GM12878 (cell line): ENCODE results near the gene CAMK2A. TPM values are rescaled to one million over a fixed set of nuclear protein-coding genes. Genes with fewer than 3 reads are reported as not detected.

Source experiments
- ATAC-seq: fragments of 200-7000 bp; cut with Tn5 transposase; 3 replicates; pipeline ENCODE4 v1.9.1; 2020; ENCODE audit warnings: mild to moderate bottlenecking, moderate library complexity
- BruUV-seq: library from RNA; stranded (reverse); fragments of 400-500 nt; replicated peaks from 2 replicates; lab custom pipeline; 2021; lab: Mats Ljungman, UMichigan
- CTCF ChIA-PET: fragments of 300-600 bp; sonication (Branson Sonifier 250); formaldehyde crosslinking; extraction: SDS; loops from one replicate; lab custom pipeline; 2021; ENCODE audit warnings: inconsistent platforms; lab: Yijun Ruan, JAX
- POLR2A ChIA-PET: fragments of 350-600 bp; formaldehyde crosslinking; extraction: SDS; loops from one replicate; lab custom pipeline; 2021; ENCODE audit warnings: inconsistent platforms; lab: Charles Lee
- RAD21 ChIA-PET: fragments of 300-600 bp; sonication (Branson Sonifier 250); formaldehyde crosslinking; loops from one replicate; lab custom pipeline; 2023; ENCODE audit warnings: antibody characterized with exemption; ENCODE audit not compliant: unreplicated experiment; lab: Charles Lee
- SMC1A ChIA-PET: fragments of 300-600 bp; sonication (Branson Sonifier 250); formaldehyde crosslinking; loops from one replicate; lab custom pipeline; 2023; ENCODE audit not compliant: unreplicated experiment, uncharacterized antibody; lab: Charles Lee
- DNase-seq: peaks from one replicate; pipeline ENCODE4 v3.0.0-alpha.2; 2011; ENCODE audit warnings: low read depth, low spot score
- FAIRE-seq: peaks from 3 replicates; lab custom pipeline; 2011; peaks lifted over from hg19 to GRCh38; lab: Jason Lieb, UNC
- H2AFZ ChIP-seq: 2 replicates; pipeline ENCODE4 v1.6.0; 2011; ENCODE audit warnings: low read depth, low read length, control low read depth; ENCODE audit not compliant: control insufficient read depth
- H3K27ac ChIP-seq: 2 replicates; pipeline ENCODE4 v1.5.1; 2011; ENCODE audit warnings: control low read depth; ENCODE audit not compliant: control insufficient read depth, insufficient read depth
- H3K27me3 ChIP-seq, 2 experiments: replicated peaks in 1 of 2; 2 replicates each; pipeline versions ENCODE4 v1.6.0 to v1.6.1; 2011; ENCODE audit warnings: low read length in 1 of 2; ENCODE audit not compliant: control insufficient read depth in 2 of 2, insufficient read depth in 2 of 2
- H3K36me3 ChIP-seq, 2 experiments: 2 replicates each; pipeline ENCODE4 v1.5.1; 2011; ENCODE audit warnings: low read length in 1 of 2; ENCODE audit not compliant: control insufficient read depth in 2 of 2, insufficient read depth in 2 of 2
- H3K4me1 ChIP-seq: 2 replicates; pipeline ENCODE4 v1.6.1; 2011; ENCODE audit warnings: mild to moderate bottlenecking, low read length, moderate library complexity, mixed read lengths; ENCODE audit not compliant: control insufficient read depth, insufficient read depth
- H3K4me2 ChIP-seq: 2 replicates; pipeline ENCODE4 v1.6.0; 2011; ENCODE audit warnings: control low read depth; ENCODE audit not compliant: control insufficient read depth, insufficient read depth
- H3K4me3 ChIP-seq: fragments of 200-600 bp; sonication (generic); 2 replicates; pipeline ENCODE4 v1.5.1; 2016
- H3K79me2 ChIP-seq: 2 replicates; pipeline ENCODE4 v1.6.0; 2011; ENCODE audit warnings: low read length; ENCODE audit not compliant: control insufficient read depth, insufficient read depth
- H3K9ac ChIP-seq: 2 replicates; pipeline ENCODE4 v1.8.0; 2011; ENCODE audit warnings: low read length, control low read depth, mixed read lengths; ENCODE audit not compliant: control insufficient read depth, insufficient read depth
- H3K9me3 ChIP-seq: replicated peaks from 3 replicates; pipeline ENCODE4 v1.5.1; 2011; ENCODE audit warnings: mild to moderate bottlenecking, low read length; ENCODE audit not compliant: control insufficient read depth, insufficient read depth
- H4K20me1 ChIP-seq: 2 replicates; pipeline ENCODE4 v1.6.0; 2011; ENCODE audit not compliant: control insufficient read depth, insufficient read depth
- EGR1 ChIP-seq, 2 experiments: IDR thresholded peaks; 1 replicate in 1 of 2; 2 replicates in 1 of 2; pipeline ENCODE4 v1.6.1; 2011 to 2012; ENCODE audit warnings: low read depth in 2 of 2, low read length in 2 of 2, borderline replicate concordance in 1 of 2, mild to moderate bottlenecking in 1 of 2, moderate library complexity in 1 of 2
- FOS ChIP-seq: IDR thresholded peaks from 3 replicates; pipeline ENCODE4 v1.6.1; 2011; ENCODE audit warnings: borderline replicate concordance; ENCODE audit not compliant: insufficient read length; ENCODE audit errors: extremely low read depth
- POLR2AphosphoS5 ChIP-seq: IDR thresholded peaks from 2 replicates; pipeline ENCODE4 v1.6.1; 2011; ENCODE audit warnings: mild to moderate bottlenecking, low read length, inconsistent platforms
- SIX5 ChIP-seq: IDR thresholded peaks from 2 replicates; pipeline ENCODE4 v1.6.1; 2011; ENCODE audit warnings: mild to moderate bottlenecking, low read depth, low read length, moderate library complexity; ENCODE audit not compliant: severe bottlenecking
- ZNF384 ChIP-seq: IDR thresholded peaks from 2 replicates; pipeline ENCODE4 v1.6.1; 2012; ENCODE audit warnings: low read depth, mild to moderate bottlenecking, low read length, improper control_type of control experiment, borderline replicate concordance
- WGBS: methylation state at CpG from one replicate; pipeline ENCODE4 v1.1.6; 2016; ENCODE audit warnings: low lambda C conversion rate; ENCODE audit not compliant: insufficient replicate concordance, insufficient coverage; ENCODE audit errors: missing lambda C conversion rate; 5-methylcytosine and 5-hydroxymethylcytosine counted together
- in situ Hi-C: fragments of 300-500 bp; cut with MboI; formaldehyde crosslinking; loops from 9 replicates; pipeline ENCODE4 v1.14.3; 2018; ENCODE audit warnings: mixed read lengths
- intact Hi-C: fragments of 100-400 bp; cut with micrococcal nuclease; formaldehyde crosslinking; loops from one replicate; pipeline ENCODE4 v1.14.2; 2022; ENCODE audit not compliant: unreplicated experiment
- polyA plus RNA-seq, 11 experiments: library from polyadenylated mRNA; depleted of rRNA in 4 of 11; unstranded in 6 of 11; stranded (reverse) in 5 of 11; fragments of >200 nt; fragmentation: Nextera tagmentation in 4 of 11; fragmentation: Illumina TruSeq in 1 of 11; extraction: Ambion mirVana in 4 of 11; extraction: Trizol in 1 of 11; gene quantifications; 1 replicate in 1 of 11; 2 replicates in 10 of 11; pipeline versions ENCODE4 v1.2.1 to v1.2.3, GENCODE V29; 2011 to 2016; ENCODE audit warnings: inconsistent platforms in 2 of 11, missing spikeins in 2 of 11, low read depth in 1 of 11
- total RNA-seq, 4 experiments: library from RNA; depleted of rRNA in 3 of 4; stranded (reverse); fragments of >200 nt in 3 of 4; fragmentation: Illumina TruSeq in 1 of 4; extraction: Trizol in 1 of 4; gene quantifications; 2 replicates each; pipeline versions ENCODE4 v1.2.1 to v1.2.3, GENCODE V29; 2013 to 2021
- TF ChIP-seq, protein P1 (sequence below): IDR thresholded peaks from 2 replicates; pipeline ENCODE4 v1.6.1; 2011; ENCODE audit warnings: low read depth, low read length, improper control_type of control experiment, borderline replicate concordance
- TF ChIP-seq, protein P2 (sequence below): IDR thresholded peaks from 2 replicates; pipeline ENCODE4 v1.6.1; 2011; ENCODE audit warnings: borderline replicate concordance, low read depth, mild to moderate bottlenecking, moderate library complexity, mixed read lengths, low read length; ENCODE audit not compliant: insufficient read depth; ENCODE audit errors: extremely low read length

Gene CAMK2A
- total and polyA plus RNA-seq, 10 of the 15 experiments (the other 5 are each of a cell fraction or from before 2014, with no cell fraction given), result 0.11 TPM; not detected in 9

DNA sequence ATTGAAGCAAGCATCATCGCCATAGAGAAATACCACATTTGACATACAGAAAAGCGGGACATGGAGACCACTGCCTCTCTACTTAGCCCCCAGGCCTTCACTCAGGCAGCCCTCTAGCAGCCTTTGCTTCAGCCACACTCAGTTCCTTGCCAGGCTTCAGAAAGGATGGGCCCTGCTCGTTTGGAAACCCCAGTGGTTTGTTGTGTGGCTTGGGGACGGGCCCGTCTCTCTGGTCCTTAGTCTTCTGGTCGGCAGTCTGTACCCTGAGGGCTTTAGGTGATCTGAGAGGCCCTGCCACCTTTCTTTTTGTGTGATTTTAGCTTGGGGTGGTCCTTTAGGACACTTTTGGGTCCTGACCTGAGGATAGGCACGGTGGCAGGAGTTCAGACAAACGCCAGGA lies 34.2 kb upstream of the CAMK2A start (continued):
- no peak for TF ChIP-seq FOS
- TF ChIP-seq, protein P1, sequence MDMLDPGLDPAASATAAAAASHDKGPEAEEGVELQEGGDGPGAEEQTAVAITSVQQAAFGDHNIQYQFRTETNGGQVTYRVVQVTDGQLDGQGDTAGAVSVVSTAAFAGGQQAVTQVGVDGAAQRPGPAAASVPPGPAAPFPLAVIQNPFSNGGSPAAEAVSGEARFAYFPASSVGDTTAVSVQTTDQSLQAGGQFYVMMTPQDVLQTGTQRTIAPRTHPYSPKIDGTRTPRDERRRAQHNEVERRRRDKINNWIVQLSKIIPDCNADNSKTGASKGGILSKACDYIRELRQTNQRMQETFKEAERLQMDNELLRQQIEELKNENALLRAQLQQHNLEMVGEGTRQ, result no peak

DNA sequence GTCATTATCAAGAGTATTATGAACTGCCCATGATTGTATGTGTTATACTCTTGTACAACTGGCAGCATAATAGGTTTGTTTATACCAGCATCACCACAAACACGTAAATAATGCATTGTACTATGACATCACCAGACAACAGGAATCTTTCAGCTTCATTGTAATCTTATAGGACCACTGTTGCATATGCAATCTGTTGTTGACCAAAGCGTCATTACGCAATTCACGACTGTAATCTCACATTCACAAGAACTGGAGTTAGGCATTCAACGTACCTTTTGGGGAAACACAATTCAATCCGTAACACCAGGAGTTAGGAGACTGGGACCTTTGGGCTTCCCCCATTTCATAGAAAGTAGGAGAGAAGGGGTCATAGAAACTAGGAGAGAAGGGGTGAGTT lies 33.5 kb upstream of the CAMK2A start:
- Histone ChIP-seq H3K9ac (no peak overlapping the region), H3K27me3 (no peaks in the 10 kb centered on the region; a peak in 1 of 4 replicates), H3K27ac (no peak overlapping the region), H2AFZ (no peak overlapping the region), H3K4me1 (no peaks in the 10 kb centered on the region), H4K20me1 (no peaks in the 10 kb centered on the region), H3K4me3 (no peak overlapping the region), H3K36me3 (no peaks in the 10 kb centered on the region), H3K9me3 (no peaks in the 10 kb centered on the region), H3K79me2 (no peaks in the 10 kb centered on the region), H3K4me2 (no peak overlapping the region)
- FAIRE-seq, result no peak
- ChIA-PET RAD21 (no interaction called here), CTCF (no interaction called here), POLR2A (interaction anchor here (0.5 kb wide), 1 partner anchor 358 kb away, joined by 3 read pairs; no protein-coding TSS in a partner anchor), SMC1A (no interaction called here)
- no peak for TF ChIP-seq SIX5
- TF ChIP-seq, protein P1, result no peak
- TF ChIP-seq ZNF384, result no peak
- TF ChIP-seq, protein P2, sequence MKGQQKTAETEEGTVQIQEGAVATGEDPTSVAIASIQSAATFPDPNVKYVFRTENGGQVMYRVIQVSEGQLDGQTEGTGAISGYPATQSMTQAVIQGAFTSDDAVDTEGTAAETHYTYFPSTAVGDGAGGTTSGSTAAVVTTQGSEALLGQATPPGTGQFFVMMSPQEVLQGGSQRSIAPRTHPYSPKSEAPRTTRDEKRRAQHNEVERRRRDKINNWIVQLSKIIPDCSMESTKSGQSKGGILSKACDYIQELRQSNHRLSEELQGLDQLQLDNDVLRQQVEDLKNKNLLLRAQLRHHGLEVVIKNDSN, result no peak
- TF ChIP-seq EGR1 (IDR thresholded peaks at IDR 0.05; ENCODE audit: borderline replicate concordance in 1 of 2, low read depth in 2 of 2, low read length in 2 of 2), result no peak
- no peak for TF ChIP-seq POLR2AphosphoS5
- intact Hi-C loops (no loop called here), in situ Hi-C loops (no loop called here)
- BruUV-seq, result no TSS peak
- no peak for ATAC-seq
- DNase-seq, result no peak
- WGBS, result 61% methylated on average over 6 of the region's 6 CpGs
